ENCODE results near the gene PKIB.

GRCh38 chr6:122631571-122632249, 21.5 kb downstream of the PKIB start:
- TF ChIP-seq CTCF (IDR thresholded peaks at IDR 0.05) (no peak), POLR2A (IDR thresholded peaks at IDR 0.05) (no peak)

Data from Peyer's patch (tissue), 4 donors.